ENCODE data around the gene RFC4. TPM values are rescaled to one million over a fixed set of nuclear protein-coding genes. Genes with fewer than 3 reads are reported as not detected.

Gene RFC4
- total and polyA plus RNA-seq, 9 of the 15 experiments (the other 6 are each of a cell fraction or from before 2014, with no cell fraction given) = 105 to 227 (median 180) TPM

DNA sequence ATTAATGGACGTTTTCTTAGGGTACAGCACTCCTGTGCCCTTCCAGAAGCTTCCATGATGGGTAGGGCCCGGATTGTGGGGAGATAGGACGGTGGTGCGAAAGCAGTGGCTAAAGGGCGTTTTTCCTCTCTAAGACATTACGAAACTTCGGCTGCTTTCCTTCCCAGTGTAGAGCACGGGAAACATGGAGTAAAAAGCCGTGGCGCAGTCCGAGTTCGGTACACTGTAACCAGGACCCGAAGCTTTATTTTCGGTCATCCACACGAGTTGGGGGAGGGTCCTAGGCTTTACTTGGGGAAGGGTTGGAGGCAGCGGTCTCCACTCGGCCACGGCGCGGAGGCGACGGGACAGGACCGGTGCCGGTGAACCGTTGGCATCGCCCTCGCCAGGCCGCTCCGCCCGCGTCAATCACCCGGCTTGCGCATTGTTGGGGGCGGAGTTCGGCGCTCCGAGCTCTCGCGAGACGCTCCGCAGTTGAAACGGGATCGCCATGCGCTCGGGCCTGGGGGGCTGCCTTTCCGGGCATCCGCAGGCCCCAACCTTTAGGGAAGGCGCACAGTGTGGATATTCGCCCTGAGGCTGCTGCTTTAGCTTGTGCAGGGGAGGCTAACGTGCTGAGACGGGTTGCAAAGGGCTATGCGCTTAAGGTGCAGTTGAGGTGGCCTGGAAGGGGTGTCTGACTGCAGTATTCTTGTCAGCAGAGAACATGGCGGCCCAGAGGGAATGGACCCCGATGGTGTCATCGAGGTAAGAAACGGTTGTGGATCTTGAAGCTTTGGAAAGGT lies 22.4 kb downstream of the RFC4 start (continued):
- TF ChIP-seq ZNF318 (IDR thresholded peaks at IDR 0.05; ENCODE audit: borderline replicate concordance in 1 of 2, low read depth in 1 of 2) (no peak), CC2D1A (IDR thresholded peaks at IDR 0.05) (no peak), HDAC3 (IDR thresholded peaks at IDR 0.05; ENCODE audit: borderline replicate concordance, partially characterized antibody) (no peak), BACH1 (tag; IDR thresholded peaks at IDR 0.05) (no peak; the same call in 1 of the 2 replicates), THRAP3 (IDR thresholded peaks at IDR 0.05; ENCODE audit: borderline replicate concordance) (0 out of 2 replicates have a peak, but pooled peaks have one; percentile 3), SAFB (IDR thresholded peaks at IDR 0.05; ENCODE audit: borderline replicate concordance, low read depth, low read length) (no peak), KLF13 (tag; IDR thresholded peaks at IDR 0.05; ENCODE audit: borderline replicate concordance, low read depth) (no peak), ZNF445 (CRISPR knock-in tag; IDR thresholded peaks at IDR 0.05; ENCODE audit: low read depth) (no peak), STAT5A (IDR thresholded peaks at IDR 0.05; ENCODE audit: borderline replicate concordance, low read length) (no peak), NFYB (IDR thresholded peaks at IDR 0.05; ENCODE audit: extremely low read depth, insufficient read length) (no peak), RBM22 (IDR thresholded peaks at IDR 0.05; ENCODE audit: low read depth, low read length, poor library complexity, severe bottlenecking) (peak; percentile 98), ETS1 (conservative IDR thresholded peaks at IDR 0.05; ENCODE audit: control insufficient read depth, low read depth, low read length) (no peak; the same call in 1 of the 2 replicates), ZBTB12 (CRISPR knock-in tag; IDR thresholded peaks at IDR 0.05) (no peak), ZNF431 (CRISPR knock-in tag; IDR thresholded peaks at IDR 0.05) (no peak; the same call in 1 of the 2 replicates)

Measured in K562 (cell line).